ENCODE data around the gene SSH2.

SSH2 gene

GRCh38 chr17:29760279-29761039 lies 169.6 kb downstream of the SSH2 start:
- H3K4me3 ChIP-seq (ENCODE audit: control insufficient read depth, low read depth, low read length): peak overlapping the region; percentile 83
- no peak for TF ChIP-seq CTCF (conservative IDR thresholded peaks at IDR 0.05; ENCODE audit: control insufficient read depth, insufficient read depth, low read depth, low read length)
- DNase-seq (ENCODE audit: low read depth): peak; percentile 45

- H3K4me3 ChIP-seq (ENCODE audit: control insufficient read depth, low read depth, low read length): no peak overlapping the region
- DNase-seq (ENCODE audit: low read depth): no peak
- TF ChIP-seq CTCF (conservative IDR thresholded peaks at IDR 0.05; ENCODE audit: control insufficient read depth, insufficient read depth, low read depth, low read length): no peak
Measured at GRCh38 chr17:29758255-29758654, 171.8 kb downstream of the SSH2 start.

GRCh38 chr17:29757788-29758187 lies 172.2 kb downstream of the SSH2 start:
- H3K4me3 ChIP-seq (ENCODE audit: control insufficient read depth, low read depth, low read length): no peak overlapping the region
- DNase-seq (ENCODE audit: low read depth): no peak
- TF ChIP-seq CTCF (conservative IDR thresholded peaks at IDR 0.05; ENCODE audit: control insufficient read depth, insufficient read depth, low read depth, low read length): no peak

- TF ChIP-seq CTCF (conservative IDR thresholded peaks at IDR 0.05; ENCODE audit: control insufficient read depth, insufficient read depth, low read depth, low read length): no peak
- H3K4me3 ChIP-seq (ENCODE audit: control insufficient read depth, low read depth, low read length): no peak overlapping the region
- DNase-seq (ENCODE audit: low read depth): no peak
Measured at GRCh38 chr17:29753845-29754439, 176.1 kb downstream of the SSH2 start.

- TF ChIP-seq CTCF (conservative IDR thresholded peaks at IDR 0.05; ENCODE audit: control insufficient read depth, insufficient read depth, low read depth, low read length): no peak
- H3K4me3 ChIP-seq (ENCODE audit: control insufficient read depth, low read depth, low read length): no peak overlapping the region
- no peak for DNase-seq (ENCODE audit: low read depth)
Measured at GRCh38 chr17:29749045-29749825, 180.8 kb downstream of the SSH2 start.

GRCh38 chr17:29748400-29748799 lies 181.6 kb downstream of the SSH2 start:
- no peak overlapping the region for H3K4me3 ChIP-seq (ENCODE audit: control insufficient read depth, low read depth, low read length)
- TF ChIP-seq CTCF (conservative IDR thresholded peaks at IDR 0.05; ENCODE audit: control insufficient read depth, insufficient read depth, low read depth, low read length): no peak
- no peak for DNase-seq (ENCODE audit: low read depth)
